Upper lobe of right lung (tissue), 1 donor: ENCODE data around the gene ELOVL1. TPM values are rescaled to one million over a fixed set of nuclear protein-coding genes. Genes with fewer than 3 reads are reported as not detected.
"Not testable (repeated sequence)": the region's sequence is repeated elsewhere in the genome, so short reads cannot be mapped to it uniquely, and the experiment has no call there.

Experiments used
- ATAC-seq: fragments of 200-7000 bp; cut with Tn5 transposase; one replicate; pipeline ENCODE4 v1.9.1; 2020; ENCODE audit warnings: mild to moderate bottlenecking, moderate library complexity
- DNase-seq: peaks from one replicate; pipeline ENCODE4 v3.0.0-alpha.2; 2020
- H3K27ac ChIP-seq: fragments of 200-600 bp; one replicate; pipeline ENCODE4 v1.8.0; 2022
- H3K27me3 ChIP-seq: fragments of 200-600 bp; one replicate; pipeline ENCODE4 v1.8.0; 2022; ENCODE audit warnings: mild to moderate bottlenecking
- H3K36me3 ChIP-seq: fragments of 200-600 bp; one replicate; pipeline ENCODE4 v1.8.0; 2022
- H3K4me1 ChIP-seq: fragments of 200-600 bp; one replicate; pipeline ENCODE4 v1.8.0; 2022
- H3K4me3 ChIP-seq: fragments of 200-600 bp; one replicate; pipeline ENCODE4 v1.8.0; 2022; ENCODE audit warnings: mild to moderate bottlenecking
- H3K9me3 ChIP-seq: fragments of 200-600 bp; one replicate; pipeline ENCODE4 v1.8.0; 2022
- CTCF ChIP-seq: fragments of 200-600 bp; IDR thresholded peaks from one replicate; pipeline ENCODE4 v1.8.0; 2022; ENCODE audit warnings: antibody characterized with exemption
- intact Hi-C: fragments of 100-400 bp; cut with DNase I; formaldehyde crosslinking; loops from one replicate; pipeline ENCODE4 v1.11.0; 2022
- total RNA-seq: library from RNA; stranded (reverse); fragmentation: NEBNext Ultra II Directional; extraction: Animal tissue kit (Norgen Biotek cat#: 25700); gene quantifications from one replicate; pipeline ENCODE4 v1.2.1, GENCODE V29; 2021
- donor health status: DM: no; HTN: yes; CAD: no; lungs with severe emphysema.

ELOVL1 gene
- total RNA-seq, 1 donor from 2014 or later: 98.9 TPM

GRCh38 chr1:43405219-43405875 is 37.5 kb upstream of the ELOVL1 start:
- intact Hi-C loops: no loop called here
- Histone ChIP-seq H3K27me3 (no peaks in the 10 kb centered on the region), H3K9me3 (no peaks in the 10 kb centered on the region), H3K27ac (no peak overlapping the region), H3K36me3 (peaks cover 72% of the 10 kb centered on the region), H3K4me1 (no peaks in the 10 kb centered on the region), H3K4me3 (no peak overlapping the region)
- TF ChIP-seq CTCF: no peak
- no peak for ATAC-seq
- no peak for DNase-seq

GRCh38 chr1:43404353-43404752 is 36.5 kb upstream of the ELOVL1 start:
- H3K4me1 ChIP-seq: no peaks in the 10 kb centered on the region
- no peaks in the 10 kb centered on the region for H3K9me3 ChIP-seq
- H3K36me3 ChIP-seq: peaks cover 62% of the 10 kb centered on the region
- TF ChIP-seq CTCF: no peak
- H3K4me3 ChIP-seq: no peak overlapping the region
- ATAC-seq (no peak), DNase-seq (no peak)
- H3K27me3 ChIP-seq: no peaks in the 10 kb centered on the region
- no peak overlapping the region for H3K27ac ChIP-seq
- intact Hi-C loops: no loop called here

GRCh38 chr1:43402089-43402865 is 34.5 kb upstream of the ELOVL1 start:
- Histone ChIP-seq H3K4me1 (no peaks in the 10 kb centered on the region), H3K27ac (no peak overlapping the region), H3K9me3 (no peaks in the 10 kb centered on the region), H3K36me3 (peaks cover 44% of the 10 kb centered on the region), H3K27me3 (no peaks in the 10 kb centered on the region), H3K4me3 (no peak overlapping the region)
- TF ChIP-seq CTCF: no peak
- DNase-seq (no peak), ATAC-seq (no peak)
- intact Hi-C loops: no loop called here

GRCh38 chr1:43400441-43400840 is 32.6 kb upstream of the ELOVL1 start:
- ATAC-seq, H3K9me3 ChIP-seq, intact Hi-C loops, H3K4me3 ChIP-seq, H3K4me1 ChIP-seq, DNase-seq, H3K27ac ChIP-seq, H3K27me3 ChIP-seq: not testable (repeated sequence)
- H3K36me3 ChIP-seq: peaks cover 34% of the 10 kb centered on the region

GRCh38 chr1:43398227-43398626 is 30.4 kb upstream of the ELOVL1 start:
- Histone ChIP-seq H3K27ac (no peak overlapping the region), H3K4me3 (no peak overlapping the region), H3K4me1 (no peaks in the 10 kb centered on the region), H3K36me3 (peaks cover 24% of the 10 kb centered on the region), H3K9me3 (no peaks in the 10 kb centered on the region), H3K27me3 (no peaks in the 10 kb centered on the region)
- no peak for TF ChIP-seq CTCF
- no peak for DNase-seq
- intact Hi-C loops: no loop called here
- ATAC-seq: no peak

- intact Hi-C loops: no loop called here
- Histone ChIP-seq H3K27me3 (no peaks in the 10 kb centered on the region), H3K27ac (no peak overlapping the region), H3K4me3 (no peak overlapping the region), H3K4me1 (peaks cover under 1% of the 10 kb centered on the region), H3K36me3 (peaks cover 21% of the 10 kb centered on the region), H3K9me3 (no peaks in the 10 kb centered on the region)
- TF ChIP-seq CTCF: no peak
- no peak for DNase-seq
- no peak for ATAC-seq
Observed at GRCh38 chr1:43396059-43396458, 28.2 kb upstream of the ELOVL1 start.
